GM23338 (cell line): ENCODE data around the gene CFAP58.

ENCODE experiments used
- EZH2 ChIP-seq: fragments of 200-600 bp; sonication (generic); IDR thresholded peaks from one replicate; pipeline ENCODE4 v1.8.0; 2017; ENCODE audit warnings: antibody characterized with exemption, mild to moderate bottlenecking, low read depth; ENCODE audit not compliant: unreplicated experiment
- EZH2phosphoT487 ChIP-seq: fragments of 200-600 bp; sonication (generic); IDR thresholded peaks from one replicate; pipeline ENCODE4 v1.8.1; 2018; ENCODE audit warnings: antibody characterized with exemption; ENCODE audit not compliant: unreplicated experiment
- POLR2AphosphoS5 ChIP-seq: IDR thresholded peaks from 2 replicates; pipeline ENCODE4 v1.6.1; 2016; ENCODE audit warnings: antibody characterized with exemption, low read depth
- STAT1 ChIP-seq: IDR thresholded peaks from one replicate; pipeline ENCODE4 v1.6.1; 2016; ENCODE audit warnings: antibody characterized with exemption; ENCODE audit not compliant: unreplicated experiment
- ZNF114 ChIP-seq: fragments of 250-450 bp; sonication (Bioruptor Pico); IDR thresholded peaks from 2 replicates; pipeline ENCODE4 v1.5.0; 2020; ENCODE audit warnings: mild to moderate bottlenecking, moderate library complexity
- TF ChIP-seq, protein P1 (sequence below), 2 experiments: fragments of 200-600 bp in 1 of 2; sonication (generic) in 1 of 2; conservative IDR thresholded peaks; 2 replicates each; pipeline versions ENCODE4 v1.5.1 to v1.6.1; 2016 to 2017; ENCODE audit warnings: antibody characterized with exemption in 2 of 2, low read depth in 2 of 2, mild to moderate bottlenecking in 2 of 2, moderate library complexity in 1 of 2

DNA sequence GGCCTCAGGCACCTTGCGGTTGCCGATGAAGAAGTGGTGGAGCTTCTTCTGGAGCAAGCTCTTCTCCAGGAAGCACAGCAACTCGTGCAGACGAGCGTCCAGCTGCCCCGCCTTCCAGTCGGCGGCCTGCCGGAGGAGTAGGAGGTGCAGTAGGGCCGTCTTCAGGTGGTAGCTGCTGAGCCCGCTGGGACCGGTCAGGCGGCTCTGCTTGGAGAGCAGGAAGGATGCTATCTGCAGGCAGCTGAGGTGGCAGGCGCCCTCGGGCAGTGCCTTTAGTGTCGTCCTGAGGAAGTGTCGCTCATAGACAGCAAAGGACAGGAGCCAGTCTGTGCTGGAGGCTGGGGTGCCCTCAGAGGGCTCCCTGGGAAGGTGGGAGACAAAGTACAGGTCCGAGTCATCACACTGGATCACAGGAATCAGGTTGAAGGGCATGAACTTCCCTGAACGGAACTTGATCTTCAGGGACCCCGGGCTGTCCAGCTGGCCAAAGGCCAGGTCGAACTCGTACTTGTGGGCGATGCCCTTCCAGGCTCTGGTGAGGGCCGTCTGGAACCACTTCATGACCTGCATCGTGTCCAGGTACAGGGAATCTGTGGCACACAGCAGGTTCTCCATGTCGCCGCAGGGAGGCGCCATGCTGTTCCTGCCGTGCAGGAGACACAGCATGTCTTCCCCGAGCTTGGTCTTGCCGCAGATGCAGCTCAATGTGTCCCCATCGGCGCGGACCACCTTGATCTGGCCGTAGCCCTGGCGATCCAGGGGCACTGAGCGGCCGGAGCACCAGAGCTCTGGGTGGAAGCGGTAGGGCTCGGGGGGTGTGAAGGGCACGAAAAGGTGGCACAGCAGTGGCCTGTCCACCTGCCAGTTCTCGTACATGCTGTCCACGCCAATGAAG lies 38.8 kb upstream of the CFAP58 start:
- TF ChIP-seq, protein P1, sequence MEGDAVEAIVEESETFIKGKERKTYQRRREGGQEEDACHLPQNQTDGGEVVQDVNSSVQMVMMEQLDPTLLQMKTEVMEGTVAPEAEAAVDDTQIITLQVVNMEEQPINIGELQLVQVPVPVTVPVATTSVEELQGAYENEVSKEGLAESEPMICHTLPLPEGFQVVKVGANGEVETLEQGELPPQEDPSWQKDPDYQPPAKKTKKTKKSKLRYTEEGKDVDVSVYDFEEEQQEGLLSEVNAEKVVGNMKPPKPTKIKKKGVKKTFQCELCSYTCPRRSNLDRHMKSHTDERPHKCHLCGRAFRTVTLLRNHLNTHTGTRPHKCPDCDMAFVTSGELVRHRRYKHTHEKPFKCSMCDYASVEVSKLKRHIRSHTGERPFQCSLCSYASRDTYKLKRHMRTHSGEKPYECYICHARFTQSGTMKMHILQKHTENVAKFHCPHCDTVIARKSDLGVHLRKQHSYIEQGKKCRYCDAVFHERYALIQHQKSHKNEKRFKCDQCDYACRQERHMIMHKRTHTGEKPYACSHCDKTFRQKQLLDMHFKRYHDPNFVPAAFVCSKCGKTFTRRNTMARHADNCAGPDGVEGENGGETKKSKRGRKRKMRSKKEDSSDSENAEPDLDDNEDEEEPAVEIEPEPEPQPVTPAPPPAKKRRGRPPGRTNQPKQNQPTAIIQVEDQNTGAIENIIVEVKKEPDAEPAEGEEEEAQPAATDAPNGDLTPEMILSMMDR (conservative IDR thresholded peaks at IDR 0.05; ENCODE audit: low read depth in 2 of 2): peak; percentile 22 to 65
- no peak for TF ChIP-seq EZH2phosphoT487
- TF ChIP-seq STAT1: no peak
- TF ChIP-seq POLR2AphosphoS5: no peak
- no peak for TF ChIP-seq EZH2
- TF ChIP-seq ZNF114 (CRISPR knock-in tag): no peak
